PC-9 (cell line): ENCODE results near the gene SUGP2. TPM values are rescaled to one million over a fixed set of nuclear protein-coding genes. Genes with fewer than 3 reads are reported as not detected.

Source experiments
- BruUV-seq: library from RNA; stranded (reverse); fragments of 400-500 nt; replicated peaks from 2 replicates; lab custom pipeline; 2021; lab: Mats Ljungman, UMichigan
- CTCF ChIA-PET: fragments of 300-600 bp; sonication (Branson Sonifier 250); formaldehyde crosslinking; loops from one replicate; lab custom pipeline; 2022; ENCODE audit warnings: antibody characterized with exemption; lab: Charles Lee
- POLR2A ChIA-PET: fragments of 300-600 bp; sonication (Branson Sonifier 250); formaldehyde crosslinking; loops from one replicate; lab custom pipeline; 2022; ENCODE audit warnings: antibody characterized with exemption; ENCODE audit not compliant: unreplicated experiment; lab: Charles Lee
- DNase-seq, 2 experiments: peaks; one replicate each; pipeline versions ENCODE4 v3.0.0 to v3.0.0-alpha.2; 2015 to 2022; ENCODE audit warnings: mixed read lengths in 1 of 2
- H2AFZ ChIP-seq: fragments of 200-600 bp; sonication (generic); 2 replicates; pipeline ENCODE4 v1.8.1; 2017; ENCODE audit warnings: antibody characterized with exemption
- H3F3A ChIP-seq: fragments of 200-600 bp; sonication (generic); 2 replicates; pipeline ENCODE4 v1.8.1; 2017; ENCODE audit warnings: antibody characterized with exemption, mild to moderate bottlenecking, low read depth; ENCODE audit not compliant: insufficient read depth
- H3K27ac ChIP-seq: fragments of 200-600 bp; sonication (generic); 2 replicates; pipeline ENCODE4 v1.6.1; 2016; ENCODE audit warnings: mixed run types
- H3K27me3 ChIP-seq: fragments of 200-600 bp; sonication (generic); 2 replicates; pipeline ENCODE4 v1.6.1; 2016; ENCODE audit warnings: low read depth, mixed run types; ENCODE audit not compliant: insufficient read depth
- H3K36me3 ChIP-seq: fragments of 200-600 bp; sonication (generic); 2 replicates; pipeline ENCODE4 v1.6.1; 2016; ENCODE audit warnings: low read depth, mixed run types
- H3K4me1 ChIP-seq: fragments of 200-600 bp; sonication (generic); replicated peaks from 2 replicates; pipeline ENCODE4 v1.6.1; 2016; ENCODE audit warnings: mixed run types; ENCODE audit not compliant: insufficient read depth
- H3K4me2 ChIP-seq: fragments of 200-600 bp; sonication (generic); 2 replicates; pipeline ENCODE4 v1.6.1; 2017; ENCODE audit warnings: mixed run types
- H3K4me3 ChIP-seq: fragments of 200-600 bp; sonication (generic); 2 replicates; pipeline ENCODE4 v1.6.1; 2016; ENCODE audit warnings: mixed run types
- H3K79me2 ChIP-seq: fragments of 200-600 bp; sonication (generic); 2 replicates; pipeline ENCODE4 v1.6.1; 2017; ENCODE audit warnings: low read depth, mixed run types
- H3K9me2 ChIP-seq: fragments of 200-600 bp; sonication (generic); 2 replicates; pipeline ENCODE4 v1.8.1; 2017; ENCODE audit warnings: mild to moderate bottlenecking; ENCODE audit not compliant: insufficient read depth
- H3K9me3 ChIP-seq: fragments of 200-600 bp; sonication (generic); 2 replicates; pipeline ENCODE4 v1.8.1; 2016; ENCODE audit warnings: low read depth; ENCODE audit not compliant: insufficient read depth
- H4K20me1 ChIP-seq: fragments of 200-600 bp; sonication (generic); 2 replicates; pipeline ENCODE4 v1.8.1; 2017; ENCODE audit not compliant: insufficient read depth
- CTCF ChIP-seq: fragments of 200-600 bp; sonication (generic); conservative IDR thresholded peaks from 2 replicates; pipeline ENCODE4 v1.6.1; 2017; ENCODE audit warnings: mixed run types, antibody characterized with exemption, mild to moderate bottlenecking, moderate library complexity
- EZH2 ChIP-seq: fragments of 200-600 bp; sonication (generic); IDR thresholded peaks from 2 replicates; pipeline ENCODE4 v1.8.0; 2017; ENCODE audit warnings: antibody characterized with exemption, low read depth
- intact Hi-C: fragments of 100-400 bp; cut with micrococcal nuclease; formaldehyde crosslinking; loops from one replicate; pipeline ENCODE4 v1.10.0; 2022; ENCODE audit not compliant: unreplicated experiment
- total RNA-seq: library from RNA; stranded (reverse); gene quantifications from 2 replicates; pipeline ENCODE4 v1.2.3, GENCODE V29; 2021

SUGP2 gene
- total RNA-seq, 1 experiment from 2014 or later = 73.1 TPM

- intact Hi-C loops = no loop called here
- Histone ChIP-seq H3K27ac (no peak overlapping the region), H2AFZ (no peak overlapping the region), H3K4me2 (no peak overlapping the region), H3K79me2 (no peaks in the 10 kb centered on the region), H3K9me2 (no peaks in the 10 kb centered on the region), H3F3A (no peaks in the 10 kb centered on the region), H4K20me1 (peaks cover 8% of the 10 kb centered on the region), H3K4me3 (no peak overlapping the region), H3K9me3 (no peaks in the 10 kb centered on the region), H3K27me3 (no peaks in the 10 kb centered on the region), H3K36me3 (no peaks in the 10 kb centered on the region), H3K4me1 (no peaks in the 10 kb centered on the region)
- POLR2A ChIA-PET = no interaction called here
- TF ChIP-seq EZH2 = no peak
- TF ChIP-seq CTCF = no peak
- DNase-seq = no peak
- no TSS peak for BruUV-seq
- CTCF ChIA-PET = no interaction called here
These were observed 21.7 kb upstream of the SUGP2 start for GRCh38 chr19:19054939-19055440.

- BruUV-seq = no TSS peak
- DNase-seq = no peak
- Histone ChIP-seq H3K27me3 (no peaks in the 10 kb centered on the region), H3K4me1 (no peaks in the 10 kb centered on the region), H3K9me3 (no peaks in the 10 kb centered on the region), H3K79me2 (no peaks in the 10 kb centered on the region), H3F3A (0 out of 2 replicates have a peak, but pooled peaks cover 4% of the 10 kb centered on the region), H3K9me2 (no peaks in the 10 kb centered on the region), H3K27ac (no peak overlapping the region), H3K4me2 (no peak overlapping the region), H2AFZ (no peak overlapping the region), H4K20me1 (peaks cover 8% of the 10 kb centered on the region), H3K36me3 (no peaks in the 10 kb centered on the region), H3K4me3 (no peak overlapping the region)
- CTCF ChIA-PET = no interaction called here
- TF ChIP-seq CTCF (no peak), EZH2 (no peak)
- POLR2A ChIA-PET = no interaction called here
- intact Hi-C loops = no loop called here
These were observed 21.1 kb upstream of the SUGP2 start for GRCh38 chr19:19054315-19054938.

- H3K4me3 ChIP-seq = no peak overlapping the region
- ChIA-PET POLR2A (no interaction called here), CTCF (no interaction called here)
- H3K9me2 ChIP-seq = no peaks in the 10 kb centered on the region
- no peak overlapping the region for H2AFZ ChIP-seq
- H3K9me3 ChIP-seq = no peaks in the 10 kb centered on the region
- H3K79me2 ChIP-seq = no peaks in the 10 kb centered on the region
- H3K4me2 ChIP-seq = no peak overlapping the region
- H3K27ac ChIP-seq = no peak overlapping the region
- H3K36me3 ChIP-seq = no peaks in the 10 kb centered on the region
- BruUV-seq = no TSS peak
- TF ChIP-seq CTCF (peak; percentile 90), EZH2 (no peak)
- H4K20me1 ChIP-seq = peaks cover 8% of the 10 kb centered on the region
- intact Hi-C loops = loop anchor here (1.0 kb wide), 1 partner anchor 86 kb away; no protein-coding TSS in a partner anchor
- H3K4me1 ChIP-seq = no peaks in the 10 kb centered on the region
- H3F3A ChIP-seq = 0 out of 2 replicates have a peak, but pooled peaks cover 7% of the 10 kb centered on the region
- no peaks in the 10 kb centered on the region for H3K27me3 ChIP-seq
- DNase-seq = peak in 1 of 2 experiments; percentile 50
These were observed 20.4 kb upstream of the SUGP2 start for GRCh38 chr19:19053508-19054314.
